ENCODE measurements around the gene REEP3. TPM values are rescaled to one million over a fixed set of nuclear protein-coding genes. Genes with fewer than 3 reads are reported as not detected.

REEP3 gene
- total and polyA plus RNA-seq, 7 donors = 6.5 to 18.4 (median 16.1) TPM

DNA sequence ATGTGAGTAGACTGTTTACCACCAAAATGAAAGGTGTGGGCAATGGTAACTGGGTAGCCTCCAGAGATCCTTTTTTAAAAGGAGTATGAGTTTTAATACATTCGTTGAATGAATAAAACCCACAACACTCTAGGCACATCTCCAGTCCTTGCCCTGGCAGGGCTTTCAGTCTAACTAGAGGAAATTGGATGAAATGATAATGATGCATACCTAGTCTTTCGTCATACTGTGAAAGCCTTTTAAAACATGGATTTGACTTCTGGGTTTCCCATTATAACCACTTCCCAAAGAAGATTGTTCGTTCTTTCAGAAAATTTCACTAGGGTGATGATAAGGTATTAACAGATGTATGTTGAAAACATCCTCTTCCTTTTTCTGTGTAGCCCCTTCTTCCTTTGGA is 110.8 kb downstream of the REEP3 start:
- ATAC-seq = no peak

DNA sequence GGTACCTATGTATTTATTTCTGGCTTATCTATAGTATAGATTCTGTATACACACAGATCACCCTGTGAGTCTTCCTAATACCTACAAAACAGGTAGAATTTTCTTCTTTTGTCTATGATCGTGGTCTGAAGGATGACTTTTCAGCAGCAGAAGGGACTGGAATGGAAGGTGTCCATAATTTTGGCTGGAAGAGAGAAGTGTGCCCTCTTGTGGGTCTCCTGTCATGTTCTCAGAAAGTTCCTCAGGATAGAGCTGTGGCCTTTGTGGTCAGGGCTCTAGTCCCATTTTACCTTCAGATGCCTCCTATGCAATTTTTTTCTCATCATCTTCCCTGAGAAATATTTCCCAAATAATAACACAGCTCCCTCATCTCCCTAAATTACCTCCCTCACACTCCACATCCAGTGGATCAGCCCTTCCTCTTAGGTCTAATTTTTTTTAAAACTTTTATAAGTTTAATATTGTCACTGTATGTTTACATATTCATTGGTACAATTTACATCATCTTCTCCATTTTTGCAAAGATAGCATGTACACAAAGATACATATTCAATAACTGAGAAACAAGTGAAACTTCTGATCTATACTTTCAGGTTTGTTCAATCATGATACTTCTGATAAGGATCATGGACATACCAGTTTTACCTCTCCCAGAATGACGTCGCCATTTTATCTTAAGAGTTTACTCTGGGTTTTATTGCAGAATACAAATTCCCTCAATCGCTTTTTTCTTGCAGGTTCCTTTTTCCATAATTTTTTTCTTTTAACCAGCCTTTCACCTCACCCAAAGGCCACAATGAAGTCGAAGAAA is 112.7 kb downstream of the REEP3 start:
- Histone ChIP-seq H3K9me3 (no peaks in the 10 kb centered on the region), H3K4me3 (no peak overlapping the region), H3K27me3 (ENCODE audit: insufficient read depth in 3 of 3, low read length in 2 of 3) (no peaks in the 10 kb centered on the region), H3K4me1 (peaks cover 5% of the 10 kb centered on the region), H3K27ac (no peak overlapping the region), H3K36me3 (ENCODE audit: insufficient read depth in 1 of 2, low read depth in 1 of 2) (no peaks in the 10 kb centered on the region)
- no peak for ATAC-seq
- no peak for DNase-seq
- intact Hi-C loops (cut with DNase I) = loop anchor here (5.0 to 10.0 kb wide), 3 partner anchors 78 to 419 kb away; no protein-coding TSS in a partner anchor
- 78 to 83% (median 82%) methylated on average over 5 of the region's 5 CpGs for WGBS, 3 donors
- TF ChIP-seq, protein P1, sequence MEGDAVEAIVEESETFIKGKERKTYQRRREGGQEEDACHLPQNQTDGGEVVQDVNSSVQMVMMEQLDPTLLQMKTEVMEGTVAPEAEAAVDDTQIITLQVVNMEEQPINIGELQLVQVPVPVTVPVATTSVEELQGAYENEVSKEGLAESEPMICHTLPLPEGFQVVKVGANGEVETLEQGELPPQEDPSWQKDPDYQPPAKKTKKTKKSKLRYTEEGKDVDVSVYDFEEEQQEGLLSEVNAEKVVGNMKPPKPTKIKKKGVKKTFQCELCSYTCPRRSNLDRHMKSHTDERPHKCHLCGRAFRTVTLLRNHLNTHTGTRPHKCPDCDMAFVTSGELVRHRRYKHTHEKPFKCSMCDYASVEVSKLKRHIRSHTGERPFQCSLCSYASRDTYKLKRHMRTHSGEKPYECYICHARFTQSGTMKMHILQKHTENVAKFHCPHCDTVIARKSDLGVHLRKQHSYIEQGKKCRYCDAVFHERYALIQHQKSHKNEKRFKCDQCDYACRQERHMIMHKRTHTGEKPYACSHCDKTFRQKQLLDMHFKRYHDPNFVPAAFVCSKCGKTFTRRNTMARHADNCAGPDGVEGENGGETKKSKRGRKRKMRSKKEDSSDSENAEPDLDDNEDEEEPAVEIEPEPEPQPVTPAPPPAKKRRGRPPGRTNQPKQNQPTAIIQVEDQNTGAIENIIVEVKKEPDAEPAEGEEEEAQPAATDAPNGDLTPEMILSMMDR (IDR thresholded peaks at IDR 0.05) = peak; percentile 36

More for the DNA sequence above, 110.8 kb downstream of the REEP3 start:
- Histone ChIP-seq H3K27ac (peak overlapping the region; percentile 1), H3K36me3 (ENCODE audit: insufficient read depth in 1 of 2, low read depth in 1 of 2) (no peaks in the 10 kb centered on the region), H3K4me3 (no peak overlapping the region), H3K27me3 (ENCODE audit: insufficient read depth in 3 of 3, low read length in 2 of 3) (no peaks in the 10 kb centered on the region), H3K4me1 (peaks cover 13% of the 10 kb centered on the region), H3K9me3 (no peaks in the 10 kb centered on the region)
- intact Hi-C loops (cut with DNase I) = loop anchor here (5.0 to 10.0 kb wide), 3 partner anchors 80 to 417 kb away; no protein-coding TSS in a partner anchor
- TF ChIP-seq, protein P1 (IDR thresholded peaks at IDR 0.05) = no peak
- no peak for DNase-seq
- 45 to 50% (median 50%) methylated on average over 3 of the region's 3 CpGs for WGBS, 3 donors

GRCh38 chr10:63634488-63635065 is 113.4 kb downstream of the REEP3 start:
- WGBS, 3 donors = 64 to 74% (median 69%) methylated on average over 6 of the region's 6 CpGs
- no peak for ATAC-seq
- Histone ChIP-seq H3K27ac (no peak overlapping the region), H3K27me3 (ENCODE audit: insufficient read depth in 3 of 3, low read length in 2 of 3) (no peaks in the 10 kb centered on the region), H3K36me3 (ENCODE audit: insufficient read depth in 1 of 2, low read depth in 1 of 2) (no peaks in the 10 kb centered on the region), H3K9me3 (no peaks in the 10 kb centered on the region), H3K4me3 (no peak overlapping the region), H3K4me1 (no peaks in the 10 kb centered on the region)
- intact Hi-C loops (cut with DNase I) = loop anchor here (5.0 to 10.0 kb wide), 3 partner anchors 78 to 420 kb away; no protein-coding TSS in a partner anchor
- TF ChIP-seq, protein P1 (IDR thresholded peaks at IDR 0.05) = no peak
- no peak for DNase-seq

GRCh38 chr10:63636812-63637211 is 115.6 kb downstream of the REEP3 start:
- Histone ChIP-seq H3K36me3 (ENCODE audit: insufficient read depth in 1 of 2, low read depth in 1 of 2) (no peaks in the 10 kb centered on the region), H3K27ac (no peak overlapping the region), H3K4me1 (no peaks in the 10 kb centered on the region), H3K9me3 (no peaks in the 10 kb centered on the region), H3K27me3 (ENCODE audit: insufficient read depth in 3 of 3, low read length in 2 of 3) (no peaks in the 10 kb centered on the region), H3K4me3 (no peak overlapping the region)
- 50 to 55% (median 54%) methylated on average over 3 of the region's 3 CpGs for WGBS, 3 donors
- DNase-seq = no peak
- no peak for ATAC-seq
- TF ChIP-seq, protein P1 (IDR thresholded peaks at IDR 0.05) = no peak
- intact Hi-C loops (cut with DNase I) = loop anchor here in 1 of 2 donors (10.0 kb wide), 1 partner anchor 422 kb away; no protein-coding TSS in a partner anchor

All from psoas muscle (tissue), 8 donors.